BE2C (cell line): ENCODE data around the gene MAP3K20.

Experiments
- DNase-seq: peaks from one replicate; pipeline ENCODE4 v3.0.0-alpha.2; 2020
- H3K27me3 ChIP-seq: fragments of 250-450 bp; sonication (Bioruptor Pico); 2 replicates; pipeline ENCODE4 v1.5.1; 2020; ENCODE audit warnings: mild to moderate bottlenecking
- H3K36me3 ChIP-seq: fragments of 250-450 bp; sonication (Bioruptor Pico); 2 replicates; pipeline ENCODE4 v1.5.1; 2020; ENCODE audit warnings: mild to moderate bottlenecking
- H3K4me1 ChIP-seq: fragments of 250-450 bp; sonication (Bioruptor Pico); 2 replicates; pipeline ENCODE4 v1.5.1; 2020
- H3K4me3 ChIP-seq: 2 replicates; pipeline ENCODE4 v1.5.1; 2011; ENCODE audit warnings: low read depth, low read length
- H3K9me3 ChIP-seq: fragments of 250-450 bp; sonication (Bioruptor Pico); 2 replicates; pipeline ENCODE4 v1.5.1; 2020
- CTCF ChIP-seq: IDR thresholded peaks from 2 replicates; pipeline ENCODE4 v1.5.1; 2012; ENCODE audit warnings: mild to moderate bottlenecking, low read depth, low read length

Gene MAP3K20

GRCh38 chr2:173264603-173265366, 189.1 kb downstream of the MAP3K20 start:
- H3K4me3 ChIP-seq: no peak overlapping the region

GRCh38 chr2:173271135-173271534, 195.5 kb downstream of the MAP3K20 start:
- no peak for DNase-seq
- no peak for TF ChIP-seq CTCF
- Histone ChIP-seq H3K27me3 (no peaks in the 10 kb centered on the region), H3K9me3 (no peaks in the 10 kb centered on the region), H3K36me3 (no peaks in the 10 kb centered on the region), H3K4me3 (no peak overlapping the region), H3K4me1 (no peaks in the 10 kb centered on the region)

More at GRCh38 chr2:173264603-173265366, 189.1 kb downstream of the MAP3K20 start:
- no peak for TF ChIP-seq CTCF
- Histone ChIP-seq H3K9me3 (no peaks in the 10 kb centered on the region), H3K4me1 (no peaks in the 10 kb centered on the region), H3K36me3 (no peaks in the 10 kb centered on the region), H3K27me3 (no peaks in the 10 kb centered on the region)
- no peak for DNase-seq

GRCh38 chr2:173271825-173272224, 196.2 kb downstream of the MAP3K20 start:
- no peak for DNase-seq
- Histone ChIP-seq H3K4me3 (no peak overlapping the region), H3K4me1 (no peaks in the 10 kb centered on the region)

GRCh38 chr2:173272849-173273248, 197.2 kb downstream of the MAP3K20 start:
- Histone ChIP-seq H3K36me3 (no peaks in the 10 kb centered on the region), H3K9me3 (no peaks in the 10 kb centered on the region), H3K4me3 (no peak overlapping the region), H3K27me3 (no peaks in the 10 kb centered on the region), H3K4me1 (no peaks in the 10 kb centered on the region)
- no peak for DNase-seq
- TF ChIP-seq CTCF: no peak

More at GRCh38 chr2:173271825-173272224, 196.2 kb downstream of the MAP3K20 start:
- H3K36me3 ChIP-seq: no peaks in the 10 kb centered on the region
- no peaks in the 10 kb centered on the region for H3K27me3 ChIP-seq
- no peaks in the 10 kb centered on the region for H3K9me3 ChIP-seq
- no peak for TF ChIP-seq CTCF

- TF ChIP-seq CTCF: no peak
- Histone ChIP-seq H3K36me3 (no peaks in the 10 kb centered on the region), H3K9me3 (no peaks in the 10 kb centered on the region), H3K4me1 (no peaks in the 10 kb centered on the region), H3K27me3 (no peaks in the 10 kb centered on the region), H3K4me3 (no peak overlapping the region)
- no peak for DNase-seq
Measured at GRCh38 chr2:173278794-173279526, 203.3 kb downstream of the MAP3K20 start.

GRCh38 chr2:173279527-173279868, 203.9 kb downstream of the MAP3K20 start:
- Histone ChIP-seq H3K27me3 (no peaks in the 10 kb centered on the region), H3K9me3 (no peaks in the 10 kb centered on the region), H3K36me3 (no peaks in the 10 kb centered on the region), H3K4me3 (no peak overlapping the region), H3K4me1 (no peaks in the 10 kb centered on the region)
- no peak for TF ChIP-seq CTCF
- DNase-seq: no peak
